ENCODE data around the gene NUDT12.

DNA sequence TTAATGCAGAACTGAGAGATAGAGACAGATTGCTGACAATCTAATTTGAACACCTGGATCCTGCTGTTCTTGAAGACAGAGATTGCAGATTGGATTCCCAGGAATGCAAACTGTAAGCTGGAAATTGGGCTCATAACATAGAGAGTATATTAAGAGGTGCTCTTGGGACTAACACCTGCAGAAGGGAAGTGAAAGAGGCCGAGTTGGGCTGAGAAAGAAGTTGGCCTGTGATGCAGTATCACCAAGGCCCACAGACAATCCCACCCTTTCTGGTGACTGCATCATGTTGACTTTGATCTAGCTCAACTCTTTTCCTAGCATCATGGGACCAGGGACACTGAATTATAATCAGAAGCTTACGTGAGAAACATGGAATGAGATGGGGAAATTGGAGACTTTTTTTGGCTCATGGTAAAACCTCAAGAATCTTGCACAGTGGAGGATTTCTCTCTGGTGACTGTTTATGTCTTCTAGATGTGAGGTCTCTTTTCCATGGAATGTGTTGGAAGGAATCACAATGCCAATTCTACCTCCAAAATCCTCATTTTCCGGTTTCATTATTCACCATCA lies 36.5 kb upstream of the NUDT12 start:
- TF ChIP-seq, protein P1, sequence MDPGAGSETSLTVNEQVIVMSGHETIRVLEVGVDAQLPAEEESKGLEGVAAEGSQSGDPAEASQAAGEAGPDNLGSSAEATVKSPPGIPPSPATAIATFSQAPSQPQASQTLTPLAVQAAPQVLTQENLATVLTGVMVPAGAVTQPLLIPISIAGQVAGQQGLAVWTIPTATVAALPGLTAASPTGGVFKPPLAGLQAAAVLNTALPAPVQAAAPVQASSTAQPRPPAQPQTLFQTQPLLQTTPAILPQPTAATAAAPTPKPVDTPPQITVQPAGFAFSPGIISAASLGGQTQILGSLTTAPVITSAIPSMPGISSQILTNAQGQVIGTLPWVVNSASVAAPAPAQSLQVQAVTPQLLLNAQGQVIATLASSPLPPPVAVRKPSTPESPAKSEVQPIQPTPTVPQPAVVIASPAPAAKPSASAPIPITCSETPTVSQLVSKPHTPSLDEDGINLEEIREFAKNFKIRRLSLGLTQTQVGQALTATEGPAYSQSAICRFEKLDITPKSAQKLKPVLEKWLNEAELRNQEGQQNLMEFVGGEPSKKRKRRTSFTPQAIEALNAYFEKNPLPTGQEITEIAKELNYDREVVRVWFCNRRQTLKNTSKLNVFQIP (CRISPR knock-in tag; IDR thresholded peaks at IDR 0.05; ENCODE audit: borderline replicate concordance, low read depth): no peak
- TF ChIP-seq ARNTL (CRISPR knock-in tag; IDR thresholded peaks at IDR 0.05; ENCODE audit: borderline replicate concordance, low read depth): no peak
- no peak for TF ChIP-seq ZNF70 (CRISPR knock-in tag; IDR thresholded peaks at IDR 0.05)
- no peak for TF ChIP-seq TOX (CRISPR knock-in tag; IDR thresholded peaks at IDR 0.05; ENCODE audit: borderline replicate concordance)
- no peak for TF ChIP-seq TCF4 (CRISPR knock-in tag; IDR thresholded peaks at IDR 0.05; ENCODE audit: borderline replicate concordance)
- TF ChIP-seq, protein P2, sequence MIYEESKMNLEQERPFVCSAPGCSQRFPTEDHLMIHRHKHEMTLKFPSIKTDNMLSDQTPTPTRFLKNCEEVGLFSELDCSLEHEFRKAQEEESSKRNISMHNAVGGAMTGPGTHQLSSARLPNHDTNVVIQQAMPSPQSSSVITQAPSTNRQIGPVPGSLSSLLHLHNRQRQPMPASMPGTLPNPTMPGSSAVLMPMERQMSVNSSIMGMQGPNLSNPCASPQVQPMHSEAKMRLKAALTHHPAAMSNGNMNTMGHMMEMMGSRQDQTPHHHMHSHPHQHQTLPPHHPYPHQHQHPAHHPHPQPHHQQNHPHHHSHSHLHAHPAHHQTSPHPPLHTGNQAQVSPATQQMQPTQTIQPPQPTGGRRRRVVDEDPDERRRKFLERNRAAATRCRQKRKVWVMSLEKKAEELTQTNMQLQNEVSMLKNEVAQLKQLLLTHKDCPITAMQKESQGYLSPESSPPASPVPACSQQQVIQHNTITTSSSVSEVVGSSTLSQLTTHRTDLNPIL (CRISPR knock-in tag; IDR thresholded peaks at IDR 0.05; ENCODE audit: low read depth): no peak
